DMS 273 (cell line): ENCODE data around the gene GPR156.
"Not testable (repeated sequence)": the region's sequence is repeated elsewhere in the genome, so short reads cannot be mapped to it uniquely, and the experiment has no call there.

ENCODE experiments used
- DNase-seq: peaks from one replicate; lab custom pipeline; 2025; ENCODE audit not compliant: unreplicated experiment; lab: John Stamatoyannopoulos, UW

GPR156 gene

DNA sequence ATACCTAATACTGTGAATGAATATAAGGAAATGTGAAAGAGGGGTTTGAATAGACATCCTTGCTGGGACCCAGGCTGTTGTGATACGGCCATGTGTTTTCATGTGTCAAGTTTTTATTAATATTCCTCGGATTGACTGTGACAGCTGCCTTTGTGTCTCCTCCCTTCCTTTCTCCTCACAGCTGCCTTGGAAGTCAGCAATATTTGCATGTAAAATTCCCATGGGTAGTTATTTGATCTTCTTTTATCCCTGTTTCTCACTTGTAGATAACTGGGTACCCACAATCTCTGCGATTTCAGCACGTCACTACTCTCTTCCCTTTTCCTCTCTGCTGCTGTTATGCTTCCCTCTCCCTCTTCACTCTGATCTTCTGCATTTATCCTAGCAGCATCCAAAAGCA is 9.4 kb downstream of the GPR156 start:
- peak; percentile 64 for DNase-seq

DNA sequence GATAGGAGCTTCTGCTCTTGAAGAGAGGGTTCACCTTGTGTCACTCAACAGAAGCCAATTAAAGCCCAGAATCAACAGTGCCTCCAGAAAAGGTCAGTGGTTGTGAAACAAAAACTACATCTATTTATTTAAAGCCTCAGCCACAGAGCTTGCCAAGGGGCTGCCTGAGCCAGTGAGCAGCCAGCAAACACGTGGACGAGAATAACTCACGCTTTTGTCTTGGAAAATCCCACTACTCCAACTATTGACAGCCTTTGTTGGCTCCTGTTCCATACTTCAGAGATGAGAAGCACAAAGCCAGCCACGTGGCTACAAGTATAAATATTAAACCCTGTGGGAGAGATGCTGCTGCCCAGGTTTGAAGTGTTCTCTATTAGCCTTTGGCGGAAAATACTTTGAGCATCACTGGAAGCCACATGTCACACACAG is 10.3 kb downstream of the GPR156 start:
- peak; percentile 50 for DNase-seq

DNA sequence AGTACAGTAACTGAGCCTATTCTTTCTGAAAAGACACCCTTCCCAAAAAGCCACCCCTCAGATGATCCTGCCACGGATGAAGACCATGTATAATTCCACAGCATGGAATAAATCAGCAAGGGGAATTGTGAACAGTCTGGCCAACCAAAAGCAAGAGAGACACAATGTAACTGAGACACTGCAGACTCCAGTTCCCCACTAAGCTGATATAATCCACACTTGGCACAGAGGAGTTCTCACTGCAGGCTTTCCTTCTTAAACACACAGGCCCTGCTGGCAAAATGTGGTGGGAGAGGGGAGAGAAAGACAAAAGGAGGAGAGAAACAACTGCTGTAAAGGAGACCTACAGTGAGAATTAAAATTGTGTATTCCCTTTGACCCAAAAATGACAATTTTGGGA is 12.7 kb downstream of the GPR156 start:
- DNase-seq = no peak

DNA sequence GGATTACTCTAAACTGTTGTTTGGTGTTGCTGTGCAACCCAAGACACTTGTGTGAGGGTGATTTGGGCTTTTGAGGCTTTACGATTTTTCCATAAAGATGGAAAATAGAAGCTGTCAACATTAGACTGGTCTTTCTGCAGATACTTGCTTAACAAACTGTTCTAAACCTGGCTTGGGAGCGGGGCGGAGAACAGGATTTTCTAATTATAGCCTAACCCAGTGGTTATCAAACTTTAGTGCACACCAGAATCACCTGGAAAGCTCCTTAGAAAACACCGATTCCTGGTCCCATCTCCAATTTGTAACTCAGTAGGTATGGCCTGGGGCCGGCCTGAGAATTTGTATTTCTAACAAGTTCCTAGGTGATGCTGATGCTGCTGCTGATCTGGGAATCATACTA is 19.0 kb downstream of the GPR156 start:
- no peak for DNase-seq

DNA sequence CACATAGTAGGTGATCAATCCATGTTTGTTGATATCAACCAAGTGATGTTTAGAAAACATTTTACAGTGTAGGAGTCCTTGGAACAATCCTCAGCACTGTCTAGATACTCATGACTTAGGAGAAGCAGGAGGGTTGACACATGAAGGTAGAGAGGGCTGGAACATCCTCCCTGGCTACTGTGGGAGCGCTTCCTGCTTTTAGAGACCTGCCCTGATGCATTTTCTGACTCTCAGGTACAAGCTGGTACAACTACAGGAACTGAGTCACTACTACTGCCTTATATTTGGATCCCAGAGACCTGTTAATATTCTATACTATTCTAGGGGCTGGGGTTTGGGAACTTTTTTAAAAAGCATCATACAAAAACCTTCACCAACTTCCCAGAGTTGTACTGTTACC is 20.1 kb downstream of the GPR156 start:
- DNase-seq = no peak

DNA sequence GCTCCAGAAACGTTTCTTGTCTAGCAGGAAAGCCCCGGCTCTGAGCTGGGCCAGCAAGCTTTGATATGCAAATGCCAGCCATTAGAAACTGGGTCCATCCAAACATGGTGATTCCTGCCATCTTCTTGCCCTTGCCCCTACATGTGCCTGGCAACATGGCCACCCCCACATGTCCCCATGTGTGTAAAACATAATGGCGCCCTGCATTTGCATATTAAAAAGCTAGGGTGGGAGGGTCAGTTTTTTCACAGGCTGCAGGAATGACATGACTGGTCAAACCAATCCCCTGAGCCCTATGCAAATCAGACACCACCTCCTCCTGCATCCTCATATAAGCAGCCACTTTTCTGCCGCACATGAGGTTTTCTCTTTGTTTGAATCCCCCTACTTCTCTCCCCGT is 21.2 kb downstream of the GPR156 start:
- no peak for DNase-seq

- no peak for DNase-seq
Measured at GRCh38 chr3:120258009-120258408, 27.0 kb downstream of the GPR156 start.

DNA sequence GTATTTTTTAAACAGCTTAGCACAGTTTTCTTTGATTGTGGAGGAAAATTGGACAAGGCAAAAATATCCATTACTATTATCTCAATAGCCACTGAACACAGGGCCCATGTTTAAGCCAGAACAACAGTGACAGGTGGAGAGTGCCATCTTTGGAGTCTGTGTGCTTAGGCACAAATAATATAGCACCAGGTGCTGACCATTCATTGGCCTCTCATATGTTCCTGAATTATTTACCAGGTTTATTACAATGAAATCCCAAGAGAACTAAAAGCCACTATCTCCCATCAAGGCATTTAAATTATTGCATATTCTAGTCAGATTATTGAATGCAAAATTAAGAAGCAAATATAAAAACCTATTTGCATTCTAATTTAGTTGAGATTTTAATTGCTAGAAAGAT is 39.6 kb downstream of the GPR156 start:
- peak; percentile 39 for DNase-seq

DNA sequence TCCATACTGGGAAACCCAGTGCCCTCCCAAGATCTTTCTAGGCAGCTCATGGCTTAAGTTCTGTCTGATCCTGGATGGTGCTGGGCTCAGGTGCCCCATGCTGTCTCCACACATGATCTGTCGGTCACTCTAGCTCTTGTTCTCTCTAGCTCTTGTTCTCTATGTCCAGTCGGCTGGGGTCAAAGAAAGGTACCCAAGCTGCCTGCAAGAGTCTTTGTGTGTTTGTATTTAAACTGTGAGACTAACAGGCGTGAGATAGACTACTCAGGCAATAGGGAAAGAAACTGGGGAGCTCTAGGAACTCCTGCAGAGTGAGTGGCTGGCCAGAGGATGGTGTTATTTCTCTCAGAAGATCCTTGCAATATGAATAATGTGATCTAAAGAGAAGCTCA is 40.2 kb downstream of the GPR156 start:
- DNase-seq = peak; percentile 60

DNA sequence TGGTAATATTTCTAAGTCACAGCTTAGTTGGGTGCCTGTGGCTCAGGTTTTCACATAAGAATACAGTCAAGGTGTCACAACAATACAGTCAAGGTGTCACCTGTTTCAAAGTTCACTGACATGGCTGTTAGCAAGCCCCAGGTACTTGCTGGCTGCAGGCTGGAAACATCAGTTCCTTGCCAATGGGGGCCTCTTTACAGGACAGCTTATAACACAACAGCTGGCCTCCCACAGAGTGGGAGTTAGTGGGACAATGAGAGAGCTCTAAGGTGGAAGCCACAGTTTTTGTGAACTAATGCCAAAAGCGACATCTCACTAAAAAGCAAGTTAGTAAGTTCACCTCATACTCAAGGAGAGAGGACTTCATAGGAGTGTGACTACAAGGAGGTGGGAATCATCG is 45.4 kb downstream of the GPR156 start:
- DNase-seq = no peak

GRCh38 chr3:120227710-120228347 is 57.2 kb downstream of the GPR156 start:
- no peak for DNase-seq

DNA sequence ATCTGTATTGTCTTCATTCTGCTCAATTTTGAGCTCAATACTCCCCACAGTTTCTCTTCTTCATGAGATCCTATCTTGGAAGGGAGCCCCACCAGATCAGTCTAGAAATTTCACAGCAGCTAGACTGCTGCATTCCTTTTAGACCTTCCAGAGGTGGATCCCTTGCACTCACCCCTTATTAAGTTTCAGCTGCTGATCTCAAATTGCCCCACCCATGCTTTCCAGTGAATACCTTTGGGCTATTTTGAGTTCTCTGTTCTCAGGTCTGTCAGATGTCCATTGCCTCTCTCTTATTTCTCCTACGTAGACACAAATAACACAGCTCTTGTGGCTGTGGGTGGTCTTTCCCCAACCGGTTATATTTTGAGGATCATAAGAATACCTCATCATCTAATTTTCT is 60.8 kb downstream of the GPR156 start:
- no peak for DNase-seq

- peak; percentile 64 for DNase-seq
Measured at GRCh38 chr3:120218981-120219380, 66.0 kb downstream of the GPR156 start.

- DNase-seq = not testable (repeated sequence)
Measured at GRCh38 chr3:120216633-120217032, 68.4 kb downstream of the GPR156 start.

- peak; percentile 88 for DNase-seq
Measured at GRCh38 chr3:120214176-120214575, 70.8 kb downstream of the GPR156 start.

DNA sequence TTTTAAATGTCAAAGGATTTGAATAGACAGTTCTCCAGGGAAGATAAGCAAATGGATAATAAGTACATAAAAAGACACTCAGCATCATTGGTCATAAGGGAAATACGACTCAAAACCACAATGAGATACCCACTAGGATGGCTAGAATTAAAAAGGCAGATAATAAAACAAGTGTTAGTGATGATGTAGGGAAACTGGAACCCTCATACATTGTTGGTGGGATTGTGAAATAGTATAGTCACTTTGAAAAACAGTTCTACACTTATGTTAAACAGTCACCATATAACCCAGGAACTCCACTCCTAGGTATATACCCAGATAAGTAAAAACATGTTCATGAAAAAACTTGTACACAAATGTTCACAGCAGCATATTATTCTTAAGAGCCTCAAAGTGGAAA is 72.5 kb downstream of the GPR156 start:
- no peak for DNase-seq

- DNase-seq = no peak
Measured at GRCh38 chr3:120209425-120209824, 75.6 kb downstream of the GPR156 start.

DNA sequence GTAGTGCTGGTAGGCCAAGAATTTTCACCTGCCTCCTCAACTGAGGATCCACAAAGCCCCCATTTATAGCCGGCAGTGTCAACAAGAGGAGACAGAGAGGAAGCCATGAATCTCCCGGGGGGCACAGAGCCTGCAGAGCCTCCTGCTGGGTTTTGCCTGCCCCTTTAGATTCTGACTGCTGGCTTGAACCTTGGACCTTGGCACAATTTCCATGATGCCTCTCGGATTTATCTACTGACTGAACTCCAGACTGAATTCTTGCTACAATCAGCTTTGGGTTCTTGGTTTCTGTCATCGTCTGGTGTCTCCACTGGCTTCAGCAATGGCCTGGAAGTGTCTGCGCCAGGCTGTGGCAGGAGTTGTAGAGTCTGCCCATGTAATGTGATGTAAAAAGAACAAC is 80.7 kb downstream of the GPR156 start:
- no peak for DNase-seq

- DNase-seq = no peak
Measured at GRCh38 chr3:120203621-120204020, 81.4 kb downstream of the GPR156 start.

GRCh38 chr3:120203016-120203415 is 82.0 kb downstream of the GPR156 start:
- DNase-seq = peak; percentile 92

DNA sequence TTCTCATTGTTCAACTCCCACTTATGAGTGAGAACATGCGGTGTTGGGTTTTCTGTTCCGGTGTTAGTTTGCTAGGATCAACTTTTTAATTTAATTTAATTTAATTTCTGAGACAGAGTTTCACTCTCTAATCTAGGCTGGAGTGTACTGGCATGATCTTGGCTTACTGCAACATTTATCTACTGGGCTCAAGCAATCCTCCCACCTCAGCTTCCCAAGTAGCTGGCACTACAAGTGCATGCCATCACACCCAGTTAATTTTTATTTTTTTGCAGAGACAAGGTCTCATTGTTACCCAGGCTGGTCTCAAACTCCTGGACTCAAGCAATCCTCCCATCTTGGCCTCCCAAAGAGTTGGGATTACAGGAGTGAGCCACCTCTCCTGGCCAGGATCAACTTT is 82.7 kb downstream of the GPR156 start:
- no peak for DNase-seq

GRCh38 chr3:120200493-120201235 is 84.4 kb downstream of the GPR156 start:
- DNase-seq = peak; percentile 61
